Gastroesophageal sphincter (tissue), 3 donors: Measurements from ENCODE around the gene TREML4.

Source experiments
- EP300 ChIP-seq: sonication (generic); formaldehyde crosslinking; IDR thresholded peaks from one replicate; pipeline ENCODE4 v1.6.1; 2017; ENCODE audit warnings: antibody characterized with exemption, mild to moderate bottlenecking
- POLR2A ChIP-seq, 2 donors: fragments of 450-650 bp; IDR thresholded peaks; one replicate each; pipeline ENCODE4 v1.6.1; 2017; ENCODE audit warnings: antibody characterized with exemption in 2 of 2, mild to moderate bottlenecking in 2 of 2, moderate library complexity in 1 of 2
- TF ChIP-seq, protein P1 (sequence below), 4 experiments: fragments of 200-600 bp in 2 of 4; fragments of 450-650 bp in 2 of 4; sonication (generic) in 1 of 4; IDR thresholded peaks; one replicate each; pipeline ENCODE4 v1.5.1; 2017 to 2019; ENCODE audit warnings: antibody characterized with exemption in 4 of 4, mild to moderate bottlenecking in 2 of 4, moderate library complexity in 2 of 4

DNA sequence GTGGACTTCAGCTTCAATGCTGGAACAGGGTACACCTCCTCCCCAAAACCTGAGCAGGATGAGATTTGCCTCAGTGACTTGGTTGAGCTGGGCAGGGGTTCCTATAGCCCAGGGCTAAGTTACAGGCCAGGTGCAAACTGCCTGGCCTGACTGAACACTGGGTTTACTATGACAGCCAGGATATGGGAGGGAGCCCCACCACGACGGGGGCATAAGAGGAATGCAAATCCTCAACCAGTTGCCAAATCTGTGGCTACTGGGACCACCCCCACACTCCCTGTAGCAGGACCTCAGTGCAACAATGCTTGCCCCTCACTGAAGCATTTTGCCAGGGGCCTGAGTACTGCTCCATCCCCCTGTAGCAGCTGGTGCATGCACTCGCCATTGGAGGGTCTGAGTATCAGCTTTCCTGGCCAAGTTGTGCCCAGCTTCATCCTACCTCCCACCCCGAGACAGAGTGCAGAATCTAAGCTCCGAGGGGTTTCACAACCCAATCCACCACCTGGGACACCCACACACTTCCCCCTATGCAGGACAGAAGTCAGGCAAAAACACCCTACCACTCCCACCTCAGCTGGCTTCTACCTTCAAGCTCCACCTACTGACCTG, 27.6 kb downstream of the TREML4 start:
- TF ChIP-seq EP300 (no peak), POLR2A (IDR thresholded peaks at IDR 0.05) (no peak)
- TF ChIP-seq, protein P1, sequence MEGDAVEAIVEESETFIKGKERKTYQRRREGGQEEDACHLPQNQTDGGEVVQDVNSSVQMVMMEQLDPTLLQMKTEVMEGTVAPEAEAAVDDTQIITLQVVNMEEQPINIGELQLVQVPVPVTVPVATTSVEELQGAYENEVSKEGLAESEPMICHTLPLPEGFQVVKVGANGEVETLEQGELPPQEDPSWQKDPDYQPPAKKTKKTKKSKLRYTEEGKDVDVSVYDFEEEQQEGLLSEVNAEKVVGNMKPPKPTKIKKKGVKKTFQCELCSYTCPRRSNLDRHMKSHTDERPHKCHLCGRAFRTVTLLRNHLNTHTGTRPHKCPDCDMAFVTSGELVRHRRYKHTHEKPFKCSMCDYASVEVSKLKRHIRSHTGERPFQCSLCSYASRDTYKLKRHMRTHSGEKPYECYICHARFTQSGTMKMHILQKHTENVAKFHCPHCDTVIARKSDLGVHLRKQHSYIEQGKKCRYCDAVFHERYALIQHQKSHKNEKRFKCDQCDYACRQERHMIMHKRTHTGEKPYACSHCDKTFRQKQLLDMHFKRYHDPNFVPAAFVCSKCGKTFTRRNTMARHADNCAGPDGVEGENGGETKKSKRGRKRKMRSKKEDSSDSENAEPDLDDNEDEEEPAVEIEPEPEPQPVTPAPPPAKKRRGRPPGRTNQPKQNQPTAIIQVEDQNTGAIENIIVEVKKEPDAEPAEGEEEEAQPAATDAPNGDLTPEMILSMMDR (IDR thresholded peaks at IDR 0.05) = no peak
